Tongue (tissue), 2 donors: ENCODE measurements around the gene SON. TPM values are rescaled to one million over a fixed set of nuclear protein-coding genes. Genes with fewer than 3 reads are reported as not detected.
"Not testable (repeated sequence)": the region's sequence is repeated elsewhere in the genome, so short reads cannot be mapped to it uniquely, and the experiment has no call there.

ENCODE experiments used
- DNase-seq: peaks from one replicate; pipeline ENCODE4 v3.0.0-alpha.2; 2015
- total RNA-seq: library from RNA; depleted of rRNA; stranded (reverse); fragments of >200 nt; gene quantifications from one replicate; pipeline ENCODE4 v1.2.3, GENCODE V29; 2014

The SON gene
- total RNA-seq, 1 donor from 2014 or later, result 357 TPM

DNA sequence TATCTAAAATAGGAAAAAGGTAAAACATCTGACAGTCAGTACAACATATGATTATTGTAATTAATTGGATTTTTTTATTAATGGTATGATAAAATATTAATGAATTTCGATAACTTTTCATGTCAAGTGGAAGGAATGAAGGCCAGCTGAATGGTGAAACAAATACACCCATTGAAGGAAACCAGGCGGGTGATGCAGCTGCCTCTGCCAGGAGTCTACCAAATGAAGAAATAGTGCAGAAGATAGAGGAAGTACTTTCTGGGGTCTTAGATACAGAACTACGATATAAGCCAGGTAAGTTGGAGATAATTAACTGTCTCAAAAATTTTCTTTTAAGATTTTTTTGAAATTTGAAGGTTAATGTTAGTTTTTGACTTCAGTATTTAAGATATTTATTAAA is 3.2 kb downstream of the SON start:
- peak; percentile 17 for DNase-seq

DNA sequence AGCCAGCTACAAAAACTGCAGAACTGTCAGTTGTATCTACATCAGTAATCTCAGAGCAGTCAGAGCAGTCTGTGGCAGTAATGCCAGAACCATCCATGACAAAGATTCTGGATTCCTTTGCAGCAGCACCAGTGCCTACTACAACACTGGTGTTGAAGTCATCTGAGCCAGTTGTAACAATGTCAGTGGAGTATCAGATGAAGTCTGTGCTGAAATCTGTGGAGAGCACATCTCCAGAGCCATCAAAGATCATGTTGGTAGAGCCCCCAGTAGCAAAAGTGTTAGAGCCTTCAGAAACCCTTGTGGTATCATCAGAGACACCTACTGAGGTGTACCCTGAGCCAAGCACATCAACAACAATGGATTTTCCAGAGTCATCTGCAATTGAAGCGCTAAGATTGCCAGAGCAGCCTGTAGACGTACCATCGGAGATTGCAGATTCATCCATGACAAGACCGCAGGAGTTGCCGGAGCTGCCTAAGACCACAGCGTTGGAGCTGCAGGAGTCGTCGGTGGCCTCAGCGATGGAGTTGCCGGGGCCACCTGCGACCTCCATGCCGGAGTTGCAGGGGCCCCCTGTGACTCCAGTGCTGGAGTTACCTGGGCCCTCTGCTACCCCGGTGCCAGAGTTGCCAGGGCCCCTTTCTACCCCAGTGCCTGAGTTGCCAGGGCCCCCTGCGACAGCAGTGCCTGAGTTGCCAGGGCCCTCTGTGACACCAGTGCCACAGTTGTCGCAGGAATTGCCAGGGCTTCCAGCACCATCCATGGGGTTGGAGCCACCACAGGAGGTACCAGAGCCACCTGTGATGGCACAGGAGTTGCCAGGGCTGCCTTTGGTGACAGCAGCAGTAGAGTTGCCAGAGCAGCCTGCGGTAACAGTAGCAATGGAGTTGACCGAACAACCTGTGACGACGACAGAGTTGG is 7.3 kb downstream of the SON start:
- DNase-seq, result no peak

DNA sequence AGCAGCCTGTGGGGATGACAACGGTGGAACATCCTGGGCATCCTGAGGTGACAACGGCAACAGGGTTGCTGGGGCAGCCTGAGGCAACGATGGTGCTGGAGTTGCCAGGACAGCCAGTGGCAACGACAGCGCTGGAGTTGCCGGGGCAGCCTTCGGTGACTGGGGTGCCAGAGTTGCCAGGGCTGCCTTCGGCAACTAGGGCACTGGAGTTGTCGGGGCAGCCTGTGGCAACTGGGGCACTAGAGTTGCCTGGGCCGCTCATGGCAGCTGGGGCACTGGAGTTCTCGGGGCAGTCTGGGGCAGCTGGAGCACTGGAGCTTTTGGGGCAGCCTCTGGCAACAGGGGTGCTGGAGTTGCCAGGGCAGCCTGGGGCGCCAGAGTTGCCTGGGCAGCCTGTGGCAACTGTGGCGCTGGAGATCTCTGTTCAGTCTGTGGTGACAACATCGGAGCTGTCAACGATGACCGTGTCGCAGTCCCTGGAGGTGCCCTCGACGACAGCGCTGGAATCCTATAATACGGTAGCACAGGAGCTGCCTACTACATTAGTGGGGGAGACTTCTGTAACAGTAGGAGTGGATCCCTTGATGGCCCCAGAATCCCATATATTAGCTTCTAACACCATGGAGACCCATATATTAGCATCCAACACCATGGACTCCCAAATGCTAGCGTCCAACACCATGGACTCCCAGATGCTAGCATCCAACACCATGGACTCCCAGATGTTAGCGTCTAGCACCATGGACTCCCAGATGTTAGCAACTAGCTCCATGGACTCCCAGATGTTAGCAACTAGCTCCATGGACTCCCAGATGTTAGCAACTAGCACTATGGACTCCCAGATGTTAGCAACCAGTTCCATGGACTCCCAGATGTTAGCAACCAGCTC is 8.2 kb downstream of the SON start:
- DNase-seq, result no peak

DNA sequence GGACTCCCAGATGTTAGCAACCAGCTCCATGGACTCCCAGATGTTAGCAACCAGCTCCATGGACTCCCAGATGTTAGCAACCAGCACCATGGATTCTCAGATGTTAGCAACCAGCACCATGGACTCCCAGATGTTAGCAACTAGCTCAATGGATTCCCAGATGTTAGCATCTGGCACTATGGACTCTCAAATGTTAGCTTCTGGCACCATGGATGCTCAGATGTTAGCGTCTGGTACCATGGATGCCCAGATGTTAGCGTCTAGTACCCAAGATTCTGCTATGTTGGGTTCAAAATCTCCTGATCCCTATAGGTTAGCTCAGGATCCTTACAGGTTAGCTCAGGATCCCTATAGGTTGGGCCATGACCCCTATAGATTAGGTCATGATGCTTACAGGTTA is 8.8 kb downstream of the SON start:
- no peak for DNase-seq

DNA sequence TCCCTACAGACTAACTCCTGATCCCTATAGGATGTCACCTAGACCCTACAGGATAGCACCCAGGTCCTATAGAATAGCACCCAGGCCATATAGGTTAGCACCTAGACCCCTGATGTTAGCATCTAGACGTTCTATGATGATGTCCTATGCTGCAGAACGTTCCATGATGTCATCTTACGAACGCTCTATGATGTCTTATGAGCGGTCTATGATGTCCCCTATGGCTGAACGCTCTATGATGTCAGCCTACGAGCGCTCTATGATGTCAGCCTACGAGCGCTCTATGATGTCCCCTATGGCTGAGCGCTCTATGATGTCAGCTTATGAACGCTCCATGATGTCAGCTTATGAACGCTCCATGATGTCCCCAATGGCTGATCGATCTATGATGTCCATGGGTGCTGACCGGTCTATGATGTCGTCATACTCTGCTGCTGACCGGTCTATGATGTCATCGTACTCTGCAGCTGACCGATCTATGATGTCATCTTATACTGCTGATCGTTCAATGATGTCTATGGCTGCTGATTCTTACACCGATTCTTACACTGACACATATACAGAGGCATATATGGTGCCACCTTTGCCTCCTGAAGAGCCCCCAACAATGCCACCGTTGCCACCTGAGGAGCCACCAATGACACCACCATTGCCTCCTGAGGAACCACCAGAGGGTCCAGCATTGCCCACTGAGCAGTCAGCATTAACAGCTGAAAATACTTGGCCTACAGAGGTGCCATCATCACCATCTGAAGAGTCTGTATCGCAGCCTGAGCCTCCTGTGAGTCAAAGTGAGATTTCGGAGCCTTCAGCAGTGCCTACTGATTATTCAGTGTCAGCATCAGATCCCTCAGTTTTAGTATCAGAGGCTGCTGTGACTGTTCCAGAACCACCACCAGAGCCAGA is 9.5 kb downstream of the SON start:
- no peak for DNase-seq

DNA sequence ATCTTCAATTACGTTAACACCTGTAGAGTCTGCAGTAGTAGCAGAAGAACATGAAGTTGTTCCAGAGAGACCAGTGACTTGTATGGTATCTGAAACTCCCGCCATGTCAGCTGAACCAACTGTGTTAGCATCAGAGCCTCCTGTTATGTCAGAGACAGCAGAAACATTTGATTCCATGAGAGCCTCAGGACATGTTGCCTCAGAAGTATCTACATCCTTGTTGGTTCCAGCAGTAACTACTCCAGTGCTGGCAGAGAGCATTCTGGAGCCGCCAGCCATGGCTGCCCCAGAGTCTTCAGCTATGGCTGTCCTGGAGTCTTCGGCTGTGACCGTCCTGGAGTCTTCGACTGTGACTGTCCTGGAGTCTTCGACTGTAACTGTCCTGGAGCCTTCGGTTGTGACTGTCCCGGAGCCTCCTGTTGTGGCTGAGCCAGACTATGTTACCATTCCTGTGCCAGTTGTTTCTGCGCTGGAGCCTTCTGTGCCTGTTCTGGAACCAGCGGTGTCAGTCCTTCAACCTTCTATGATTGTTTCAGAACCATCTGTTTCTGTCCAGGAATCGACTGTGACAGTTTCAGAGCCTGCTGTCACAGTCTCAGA is 10.3 kb downstream of the SON start:
- no peak for DNase-seq

DNA sequence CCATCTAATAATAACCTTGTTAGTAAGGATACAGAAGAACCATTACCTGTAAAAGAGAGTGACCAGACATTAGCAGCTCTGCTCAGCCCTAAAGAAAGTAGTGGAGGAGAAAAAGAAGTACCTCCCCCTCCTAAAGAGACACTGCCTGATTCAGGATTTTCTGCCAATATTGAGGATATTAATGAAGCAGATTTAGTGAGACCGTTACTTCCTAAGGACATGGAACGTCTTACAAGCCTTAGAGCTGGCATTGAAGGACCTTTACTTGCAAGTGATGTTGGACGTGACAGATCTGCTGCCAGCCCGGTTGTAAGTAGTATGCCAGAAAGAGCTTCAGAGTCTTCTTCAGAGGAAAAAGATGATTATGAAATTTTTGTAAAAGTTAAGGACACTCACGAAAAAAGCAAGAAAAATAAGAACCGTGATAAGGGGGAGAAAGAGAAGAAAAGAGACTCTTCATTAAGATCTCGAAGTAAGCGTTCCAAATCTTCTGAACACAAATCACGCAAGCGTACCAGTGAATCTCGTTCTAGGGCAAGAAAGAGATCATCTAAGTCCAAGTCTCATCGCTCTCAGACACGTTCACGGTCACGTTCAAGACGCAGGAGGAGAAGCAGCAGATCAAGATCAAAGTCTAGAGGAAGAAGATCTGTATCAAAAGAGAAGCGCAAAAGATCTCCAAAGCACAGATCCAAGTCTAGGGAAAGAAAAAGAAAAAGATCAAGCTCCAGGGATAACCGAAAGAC is 11.6 kb downstream of the SON start:
- no peak for DNase-seq

DNA sequence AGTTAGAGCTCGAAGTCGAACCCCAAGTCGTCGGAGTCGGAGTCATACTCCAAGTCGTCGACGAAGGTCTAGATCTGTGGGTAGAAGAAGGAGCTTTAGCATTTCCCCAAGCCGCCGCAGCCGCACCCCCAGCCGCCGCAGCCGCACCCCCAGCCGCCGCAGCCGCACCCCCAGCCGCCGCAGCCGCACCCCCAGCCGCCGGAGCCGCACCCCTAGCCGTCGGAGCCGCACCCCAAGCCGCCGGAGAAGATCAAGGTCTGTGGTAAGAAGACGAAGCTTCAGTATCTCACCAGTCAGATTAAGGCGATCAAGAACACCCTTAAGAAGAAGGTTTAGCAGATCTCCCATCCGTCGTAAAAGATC is 12.1 kb downstream of the SON start:
- DNase-seq, result no peak

DNA sequence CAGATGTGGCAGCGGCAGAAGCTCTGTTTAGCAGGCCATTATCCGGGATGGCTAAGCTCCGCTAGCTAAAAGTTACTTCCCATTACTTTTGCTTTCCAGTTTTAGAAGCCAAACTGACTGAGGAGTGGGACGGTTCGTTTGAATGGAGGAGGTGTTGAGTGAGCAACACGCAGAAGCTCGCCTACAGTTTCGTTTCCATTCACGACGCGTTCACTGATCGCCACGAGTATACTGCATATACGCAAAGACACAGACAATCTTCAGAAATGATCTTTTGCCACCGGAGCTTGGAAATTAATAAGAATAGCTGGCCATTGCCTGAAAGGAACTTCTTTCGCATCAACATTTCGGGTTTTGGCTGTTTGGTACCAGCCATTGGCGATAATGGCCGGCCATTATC is 14.6 kb downstream of the SON start:
- no peak for DNase-seq

DNA sequence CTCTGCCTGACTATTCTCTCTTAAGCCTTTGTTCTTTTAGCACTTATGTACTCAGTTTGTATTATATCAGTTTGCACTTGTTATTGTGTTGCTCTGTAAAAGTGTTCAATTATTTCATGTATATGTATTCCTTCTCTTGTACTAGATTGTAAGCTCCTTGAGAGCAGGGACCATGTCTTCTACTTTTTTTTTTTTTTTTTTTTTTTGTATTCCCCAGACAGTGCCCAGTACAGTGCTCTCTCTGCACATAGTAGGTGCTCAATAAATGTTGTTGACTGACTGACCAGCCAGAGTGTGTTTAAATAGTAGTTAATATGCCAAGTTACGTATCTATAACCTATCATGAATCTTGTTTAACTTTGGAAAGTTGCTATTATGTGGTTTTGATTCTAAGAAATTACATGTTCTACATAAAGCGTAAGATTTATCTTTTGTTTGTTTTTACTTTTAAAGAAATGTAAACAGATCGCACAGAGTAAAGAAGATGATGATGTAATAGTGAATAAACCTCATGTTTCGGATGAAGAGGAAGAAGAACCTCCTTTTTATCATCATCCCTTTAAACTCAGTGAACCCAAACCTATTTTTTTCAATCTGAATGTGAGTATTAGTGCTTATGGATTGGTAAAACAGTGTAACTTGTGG is 16.1 kb downstream of the SON start:
- no peak for DNase-seq

DNA sequence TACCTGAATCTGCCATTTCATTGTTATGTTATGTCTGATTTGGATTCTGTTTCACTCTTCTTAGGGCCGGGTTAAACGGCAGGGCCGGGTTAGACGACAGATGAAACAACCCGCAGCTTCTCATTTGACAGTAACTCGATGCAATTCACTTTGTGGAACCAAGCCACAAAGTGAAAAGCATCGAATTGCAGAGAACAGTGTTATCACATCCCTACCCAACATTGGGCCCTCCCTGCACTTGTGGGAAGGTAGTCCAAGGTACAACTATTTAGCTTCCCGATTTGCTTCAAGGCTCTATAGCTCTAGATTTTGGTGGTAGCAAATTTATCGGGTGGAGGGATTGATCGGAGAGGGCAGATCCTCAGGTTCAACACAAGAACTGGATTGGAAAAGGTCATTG is 17.0 kb downstream of the SON start:
- no peak for DNase-seq

DNA sequence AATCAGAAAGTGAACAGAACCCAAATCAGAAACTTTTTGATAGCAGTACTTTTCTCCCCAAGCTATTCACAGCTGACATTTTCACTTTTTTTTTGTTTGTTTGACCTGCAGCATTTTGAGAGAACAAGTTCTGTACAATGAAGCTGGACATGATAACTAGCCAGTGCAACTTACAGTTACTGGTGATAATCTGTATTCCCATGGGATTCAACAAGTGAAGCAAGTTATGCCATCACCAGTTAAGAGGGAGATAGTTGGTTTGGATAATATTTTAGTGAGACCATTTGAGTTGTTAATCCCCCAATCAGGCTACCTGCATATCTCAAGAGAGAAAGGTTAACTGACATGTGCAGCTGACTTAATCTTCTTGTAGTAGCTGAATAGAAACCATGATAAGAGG is 18.1 kb downstream of the SON start:
- DNase-seq, result no peak

DNA sequence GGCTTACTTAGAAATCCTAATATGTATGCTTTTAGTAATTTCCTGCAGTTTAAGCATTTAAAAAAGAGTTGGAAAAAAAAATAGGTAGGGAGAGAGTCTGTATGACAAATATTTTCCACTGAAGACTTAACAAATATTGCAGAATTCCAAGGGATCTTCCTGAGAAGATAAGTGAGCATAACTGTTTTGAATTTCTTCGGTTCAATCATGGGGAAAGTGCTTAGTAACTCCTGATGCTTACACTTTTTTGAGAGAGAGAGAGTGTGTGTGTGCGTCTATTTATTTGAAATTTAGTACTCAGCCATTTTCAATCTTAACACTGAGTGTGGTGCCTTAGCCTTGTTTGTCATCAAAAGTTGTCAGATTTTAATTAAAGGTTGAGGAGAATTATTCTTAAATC is 18.5 kb downstream of the SON start:
- DNase-seq, result no peak

DNA sequence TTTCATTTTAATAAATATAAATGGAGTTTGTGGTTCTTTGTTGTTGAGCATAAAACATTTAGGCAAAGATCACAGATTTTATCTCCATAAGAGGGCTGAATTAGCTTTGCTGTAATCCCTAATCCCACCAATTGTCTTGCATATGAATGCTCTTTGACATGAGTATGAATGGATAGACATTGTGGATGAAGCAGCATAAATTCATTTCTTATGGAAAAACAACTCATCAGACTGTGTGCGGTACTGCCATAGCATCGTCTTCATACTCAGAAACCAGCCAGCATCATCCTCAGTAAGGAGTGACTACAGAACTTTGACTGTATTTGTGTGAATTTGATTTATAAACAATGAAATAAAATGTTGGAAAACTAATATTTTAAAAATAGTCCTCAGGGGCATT is 19.6 kb downstream of the SON start:
- DNase-seq, result no peak

DNA sequence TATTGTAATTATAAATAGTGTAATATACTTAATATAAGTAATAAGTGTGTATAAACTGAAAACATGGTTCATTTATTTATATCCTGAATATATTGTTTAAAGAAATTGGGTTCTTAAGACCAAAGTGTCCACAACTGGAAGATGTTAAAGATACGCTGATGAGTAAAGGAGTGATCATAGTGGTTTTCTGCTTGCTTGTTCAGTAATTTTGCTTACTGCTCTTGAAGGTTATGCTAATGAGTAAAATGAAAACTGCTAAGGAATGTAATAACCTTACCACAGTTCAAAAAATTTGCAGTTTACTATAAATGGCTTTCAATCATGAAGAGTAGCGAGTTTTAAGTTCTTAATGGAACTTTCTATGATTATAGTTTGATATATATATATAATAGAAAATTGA is 23.7 kb downstream of the SON start:
- no peak for DNase-seq

DNA sequence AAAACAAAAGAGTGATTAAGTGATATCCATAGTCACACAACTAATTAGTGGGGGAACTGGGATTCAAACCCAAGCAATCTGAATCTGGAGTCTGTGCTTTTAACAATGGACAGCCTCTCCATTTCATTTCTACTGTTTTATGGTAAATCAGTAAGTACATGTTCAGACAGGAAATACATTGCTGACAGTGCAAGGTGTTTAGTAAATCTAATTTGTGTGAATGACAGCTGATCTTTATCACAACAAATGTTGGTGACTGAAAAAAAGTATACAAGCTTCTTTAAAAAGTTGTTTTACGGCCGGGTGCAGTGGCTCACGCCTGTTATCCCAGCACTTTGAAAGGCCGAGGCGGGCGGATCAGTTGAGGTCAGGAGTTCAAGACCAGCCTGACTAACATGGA is 25.1 kb downstream of the SON start:
- DNase-seq, result no peak

DNA sequence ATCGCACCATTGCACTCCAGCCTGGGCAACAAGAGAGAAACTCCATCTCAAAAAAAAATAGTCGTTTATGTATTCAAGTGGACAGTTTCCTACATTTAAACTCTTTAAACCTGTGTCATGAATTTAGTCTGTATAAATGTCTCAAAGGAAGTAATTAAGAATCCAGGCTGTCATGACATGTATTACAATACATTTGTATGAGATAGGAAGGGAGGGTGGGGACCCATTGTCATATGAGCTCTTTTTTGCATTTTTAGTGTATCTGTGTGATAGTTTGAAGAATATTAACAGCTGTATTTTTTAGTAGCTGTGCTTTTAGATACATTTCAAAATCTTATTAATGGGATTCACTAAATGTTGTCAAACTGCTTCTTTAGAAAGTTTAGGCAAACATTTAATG is 25.6 kb downstream of the SON start:
- no peak for DNase-seq

DNA sequence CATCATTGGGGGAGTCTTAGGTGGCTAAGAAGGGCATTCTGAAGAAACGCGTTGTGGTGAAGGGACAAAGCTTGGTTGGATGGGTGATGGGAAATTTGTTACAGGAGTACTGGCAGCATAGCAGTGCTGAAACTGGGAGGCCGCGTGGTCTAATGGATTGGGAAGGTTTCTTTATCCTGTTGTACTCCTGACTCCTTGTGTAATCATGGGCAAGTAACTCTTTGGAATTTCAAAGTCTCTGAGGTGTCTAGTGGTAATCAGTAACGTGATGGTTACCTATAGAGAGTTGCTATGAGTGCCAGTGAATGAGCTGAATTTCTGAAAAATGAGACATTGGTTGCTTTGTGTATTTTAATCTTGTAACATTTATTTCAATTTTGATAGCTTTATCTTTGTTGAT is 27.2 kb downstream of the SON start:
- DNase-seq, result no peak

DNA sequence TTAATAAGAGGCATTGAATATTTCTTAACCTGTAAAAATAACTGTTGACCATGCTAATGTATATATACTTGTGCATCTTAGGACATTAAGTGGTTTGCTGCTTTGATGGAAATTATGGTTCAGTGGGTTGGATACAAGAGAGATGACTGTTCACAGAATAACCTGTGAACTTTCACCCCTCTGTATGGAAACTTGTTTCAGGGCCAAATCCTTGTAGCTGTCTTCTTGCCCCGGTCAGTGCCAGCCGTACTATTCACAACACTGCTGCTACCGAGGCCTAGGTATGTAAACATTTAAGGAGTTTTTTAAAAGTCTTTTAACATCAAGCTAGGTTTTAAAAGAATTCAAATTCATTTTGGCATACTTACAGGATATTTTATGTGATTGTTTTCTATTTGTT is 29.5 kb downstream of the SON start:
- no peak for DNase-seq

DNA sequence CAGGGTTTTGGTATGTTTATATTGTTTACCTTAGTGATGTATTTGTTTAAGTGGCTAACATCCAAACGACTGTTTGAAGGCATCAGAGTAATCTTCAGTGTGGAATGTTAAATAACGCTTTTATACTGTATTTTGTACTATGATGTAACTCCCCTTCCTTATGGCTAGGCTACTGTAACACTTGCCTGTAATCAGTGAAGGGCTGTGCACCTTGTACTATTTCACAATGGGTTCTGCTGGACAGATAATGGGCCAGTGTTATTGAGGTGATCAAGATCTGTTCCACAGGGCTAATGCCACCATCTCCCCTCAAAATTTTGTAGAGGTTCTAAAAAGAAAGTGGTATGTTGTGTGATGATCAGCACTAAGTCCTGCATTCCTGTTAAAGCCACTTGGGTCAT is 33.9 kb downstream of the SON start:
- not testable (repeated sequence) for DNase-seq

DNA sequence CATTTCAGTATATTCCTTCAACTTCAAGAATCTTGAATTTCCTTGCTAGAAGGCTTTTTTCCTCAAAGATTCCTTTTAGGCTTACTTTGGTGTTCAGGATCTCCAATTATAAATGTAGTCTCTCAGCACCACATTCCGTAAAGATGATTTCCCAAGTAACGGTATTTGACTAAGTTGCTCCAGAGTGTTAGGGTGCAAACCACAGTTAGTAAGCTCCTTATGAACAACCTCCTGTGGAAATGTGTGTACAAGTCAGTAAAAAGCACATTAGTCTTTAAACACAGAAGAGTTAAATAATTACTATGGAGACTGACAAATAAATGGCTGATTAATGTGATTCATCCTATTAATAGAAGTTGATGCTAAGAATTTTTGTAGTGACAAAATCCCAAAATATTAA is 35.4 kb downstream of the SON start:
- DNase-seq, result no peak
